Urothelium cell line (cell line): Measurements from ENCODE around the gene SUPT3H.

Experiments
- DNase-seq: peaks from one replicate; pipeline ENCODE4 v3.0.0; 2011; ENCODE audit warnings: low spot score, mixed read lengths
- FAIRE-seq: peaks from 2 replicates; lab custom pipeline; 2011; peaks lifted over from hg19 to GRCh38; lab: Jason Lieb, UNC

SUPT3H gene

GRCh38 chr6:45027126-45027525 lies 350.6 kb downstream of the SUPT3H start:
- DNase-seq (no peak), FAIRE-seq (no peak)

DNA sequence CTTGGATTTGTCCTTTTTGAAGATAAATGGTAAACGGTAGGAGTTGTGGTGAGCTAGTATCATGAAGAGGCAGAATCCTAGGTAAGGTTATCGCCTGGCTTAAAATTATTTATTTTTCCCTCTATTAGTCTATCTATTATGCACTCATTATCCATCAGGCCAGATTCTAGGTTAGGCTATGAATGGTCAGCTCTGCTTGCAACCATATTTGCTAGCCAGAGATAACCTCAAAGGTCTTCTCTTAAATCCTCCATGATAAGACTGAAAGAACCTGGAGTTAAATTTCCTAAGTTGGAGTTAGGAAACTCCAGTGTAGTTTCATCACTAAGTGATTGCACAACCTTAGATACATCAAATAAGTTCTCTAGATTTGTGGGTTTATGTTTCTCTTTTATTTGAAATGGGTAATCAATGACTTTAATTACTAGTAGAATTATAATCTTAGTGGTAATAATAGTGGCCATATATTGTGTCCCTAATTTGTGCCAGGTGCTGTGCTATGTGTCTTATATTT lies 351.7 kb downstream of the SUPT3H start:
- no peak for FAIRE-seq
- no peak for DNase-seq

GRCh38 chr6:45024610-45025009 lies 353.1 kb downstream of the SUPT3H start:
- no peak for FAIRE-seq
- no peak for DNase-seq

DNA sequence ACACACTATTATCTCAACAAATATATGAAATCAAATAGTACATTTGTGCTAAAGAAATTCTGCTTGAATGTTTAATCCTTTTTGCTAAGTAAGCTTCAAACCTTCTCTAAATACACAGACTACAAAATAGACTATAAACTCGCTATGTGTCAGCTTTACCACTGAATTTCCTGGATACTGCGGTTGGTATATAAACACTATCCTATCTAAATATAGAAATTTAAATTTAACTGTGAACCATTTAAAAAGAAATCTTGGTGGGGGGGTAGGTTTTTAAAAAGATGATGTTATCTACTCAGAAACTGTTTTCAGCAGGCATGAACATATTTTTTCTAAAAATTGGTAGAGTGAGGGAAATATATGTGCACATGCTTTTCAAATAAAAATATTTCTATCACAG lies 356.1 kb downstream of the SUPT3H start:
- no peak for DNase-seq
- FAIRE-seq: no peak

DNA sequence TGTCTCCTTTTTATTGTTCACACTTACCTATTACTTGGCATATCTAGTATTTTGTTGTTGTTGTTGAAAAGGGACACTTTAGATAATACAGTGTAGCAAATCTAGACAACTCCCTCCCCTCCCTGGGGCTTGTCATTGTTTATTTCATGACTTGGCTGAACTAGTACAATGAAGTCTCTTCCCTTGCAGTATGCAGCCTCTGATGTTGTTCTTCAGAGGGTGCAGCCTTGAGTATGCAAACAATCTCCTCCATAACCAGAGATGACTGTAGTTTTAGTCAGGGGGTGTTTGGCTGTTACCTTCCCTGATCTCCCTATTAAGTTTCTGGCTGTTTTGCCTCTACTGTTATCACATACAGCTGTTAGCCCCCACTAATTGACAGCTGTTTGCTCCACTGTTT lies 365.0 kb downstream of the SUPT3H start:
- DNase-seq: no peak
- FAIRE-seq: no peak

GRCh38 chr6:45009576-45009975 lies 368.2 kb downstream of the SUPT3H start:
- FAIRE-seq: no peak
- DNase-seq: no peak

- FAIRE-seq (no peak), DNase-seq (no peak)
These were observed 370.8 kb downstream of the SUPT3H start for GRCh38 chr6:45006893-45007292.

DNA sequence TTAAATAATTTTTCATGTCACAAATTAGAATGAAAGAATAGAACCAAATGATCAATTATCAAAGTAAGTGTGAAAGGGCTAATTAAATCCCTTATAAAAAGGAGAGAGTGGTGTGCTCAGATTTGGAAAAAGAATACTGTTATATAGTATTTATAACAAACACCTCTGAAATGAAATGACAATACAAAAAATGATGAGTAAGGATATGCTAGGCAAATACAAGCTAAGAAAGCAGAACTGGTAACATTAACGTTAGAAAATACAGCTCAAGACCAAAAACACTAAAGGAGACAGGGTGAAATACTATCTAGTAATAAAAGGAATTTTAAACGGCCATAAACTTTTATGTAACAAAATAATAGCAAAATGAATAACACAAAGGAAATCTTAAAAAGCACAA lies 373.8 kb downstream of the SUPT3H start:
- DNase-seq (no peak), FAIRE-seq (no peak)

DNA sequence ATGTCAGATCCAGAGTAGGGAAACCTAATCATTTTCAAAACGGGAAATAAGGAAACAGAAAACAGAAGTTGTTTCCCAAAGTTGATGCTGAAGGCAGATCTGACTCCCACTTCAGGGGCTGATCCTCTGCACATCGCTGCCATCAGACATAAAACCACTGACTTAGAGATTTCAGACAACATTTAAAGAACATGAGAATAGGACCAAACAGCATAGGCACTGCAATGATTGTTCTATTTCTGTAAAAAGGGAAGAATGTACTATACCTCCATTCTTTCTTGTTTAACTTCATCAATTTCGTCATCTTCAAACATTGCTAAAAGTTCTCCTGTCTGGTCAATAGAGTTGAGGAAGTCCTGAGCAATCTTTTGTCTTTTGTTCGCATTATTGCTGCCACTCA lies 374.3 kb downstream of the SUPT3H start:
- FAIRE-seq (no peak), DNase-seq (no peak)

GRCh38 chr6:45002390-45003105 lies 375.2 kb downstream of the SUPT3H start:
- DNase-seq (no peak), FAIRE-seq (peak; percentile 20)

DNA sequence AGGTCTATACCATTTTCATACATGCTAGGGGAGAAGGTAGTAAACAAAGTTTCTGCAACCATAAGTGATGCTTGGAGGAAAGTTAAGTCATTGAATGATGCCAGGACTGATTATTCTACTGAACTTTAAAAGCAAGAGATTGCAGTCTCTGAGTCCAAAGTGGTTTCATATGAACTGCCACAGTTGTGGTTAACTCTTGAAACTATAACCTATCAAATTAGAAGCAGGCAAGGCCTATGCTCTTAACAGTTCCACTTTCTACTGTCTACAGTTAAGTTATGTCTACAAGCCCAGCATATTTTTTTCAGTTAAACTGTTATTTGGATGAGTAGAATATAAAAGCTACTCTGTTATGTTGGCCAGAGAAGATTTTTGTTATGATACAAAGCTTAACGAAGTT lies 376.1 kb downstream of the SUPT3H start:
- DNase-seq (no peak), FAIRE-seq (no peak)

GRCh38 chr6:45000833-45001232 lies 376.9 kb downstream of the SUPT3H start:
- DNase-seq (no peak), FAIRE-seq (no peak)

GRCh38 chr6:44999066-44999465 lies 378.7 kb downstream of the SUPT3H start:
- no peak for FAIRE-seq
- DNase-seq: no peak

DNA sequence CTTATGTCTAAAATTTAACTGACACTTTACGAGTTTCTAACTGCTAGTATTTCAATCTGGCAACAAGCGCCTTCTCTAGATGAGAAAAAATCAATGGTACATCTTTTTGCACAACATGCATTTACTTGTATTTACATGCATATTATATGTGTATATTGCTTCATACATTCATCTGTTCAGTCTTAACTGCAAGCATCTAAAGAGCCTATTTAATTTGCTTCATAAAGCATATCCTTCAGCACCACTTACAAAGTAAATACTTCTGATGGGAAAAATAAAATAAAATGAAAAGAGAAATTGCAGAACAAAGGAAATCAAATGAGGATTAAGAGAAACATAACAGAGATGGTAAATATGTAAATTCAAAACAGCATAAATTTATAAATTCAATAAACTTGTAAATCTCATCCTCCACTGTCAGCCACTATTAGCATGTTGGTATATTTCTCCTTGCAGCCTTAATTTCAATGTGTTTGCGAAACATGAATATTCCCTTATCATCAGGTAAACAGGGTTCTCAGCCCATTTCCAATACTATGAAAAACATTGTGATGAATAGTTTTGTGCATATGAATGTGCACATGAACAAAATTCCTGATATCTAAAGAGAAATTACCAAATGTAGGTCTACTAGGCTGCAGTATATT lies 382.1 kb downstream of the SUPT3H start:
- DNase-seq: no peak
- FAIRE-seq: no peak

GRCh38 chr6:44989391-44989790 lies 388.3 kb downstream of the SUPT3H start:
- no peak for FAIRE-seq
- no peak for DNase-seq

DNA sequence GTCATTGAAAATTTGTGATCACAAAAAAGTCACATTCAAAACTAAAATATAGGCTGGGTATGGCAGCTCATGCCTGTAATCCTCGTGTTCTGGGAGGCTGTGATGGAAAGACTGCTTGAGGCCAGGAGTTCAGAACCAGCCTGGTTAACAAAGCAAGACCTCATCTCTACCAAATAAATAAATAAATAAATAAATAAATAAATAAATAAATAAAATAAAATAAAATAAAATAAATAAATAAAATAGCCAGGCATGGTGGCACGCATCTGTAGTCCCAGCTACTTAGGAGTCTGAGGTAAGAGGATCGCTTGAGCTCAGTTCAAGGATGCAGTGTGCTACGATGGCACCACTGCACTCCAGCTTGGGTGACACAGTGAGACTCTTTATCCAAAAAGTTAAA lies 392.7 kb downstream of the SUPT3H start:
- no peak for FAIRE-seq
- no peak for DNase-seq

DNA sequence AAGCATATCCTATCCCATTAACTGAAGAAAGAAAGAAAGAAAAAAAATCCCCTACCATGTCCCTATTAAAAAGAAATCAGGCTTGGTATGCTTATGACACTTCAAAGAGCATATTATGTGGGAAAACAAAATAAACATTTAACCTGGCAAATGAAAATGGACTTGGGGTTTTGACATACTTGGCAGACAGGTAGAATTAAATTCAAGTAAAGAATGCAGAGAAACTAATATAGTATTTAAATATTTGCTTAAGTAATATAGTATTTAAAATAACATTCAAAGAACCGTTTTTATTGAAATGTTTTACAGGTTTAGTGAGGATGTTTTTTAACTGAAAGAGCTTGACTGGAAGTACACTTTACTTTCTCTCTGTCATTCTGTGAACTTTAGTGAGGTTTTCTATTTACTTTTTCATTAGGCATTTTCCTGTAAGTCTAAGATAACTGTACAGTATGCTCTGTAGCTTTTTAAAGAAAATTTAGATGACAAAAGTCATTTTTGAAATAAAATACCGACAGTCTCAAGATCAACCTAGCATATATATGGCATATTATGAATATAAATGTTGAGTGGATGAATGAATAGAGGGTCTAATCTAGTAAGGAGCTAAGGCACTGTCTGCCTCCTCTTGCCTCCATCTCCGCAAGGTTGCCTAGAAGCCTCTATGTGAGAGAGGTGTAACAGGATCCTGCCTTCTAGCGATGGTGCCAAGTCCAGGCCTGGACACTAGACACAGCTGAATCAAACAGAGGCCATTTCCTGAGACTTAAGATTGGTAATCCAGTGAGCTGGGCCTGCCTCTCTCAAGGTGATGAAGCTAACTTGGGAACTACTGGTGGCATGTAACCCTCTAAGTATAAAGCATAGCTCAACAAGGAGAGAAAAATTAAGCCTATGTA lies 394.0 kb downstream of the SUPT3H start:
- DNase-seq (no peak), FAIRE-seq (no peak)

GRCh38 chr6:44980841-44981240 lies 396.9 kb downstream of the SUPT3H start:
- no peak for FAIRE-seq
- no peak for DNase-seq

GRCh38 chr6:44976677-44977641 lies 400.8 kb downstream of the SUPT3H start:
- no peak for FAIRE-seq

DNA sequence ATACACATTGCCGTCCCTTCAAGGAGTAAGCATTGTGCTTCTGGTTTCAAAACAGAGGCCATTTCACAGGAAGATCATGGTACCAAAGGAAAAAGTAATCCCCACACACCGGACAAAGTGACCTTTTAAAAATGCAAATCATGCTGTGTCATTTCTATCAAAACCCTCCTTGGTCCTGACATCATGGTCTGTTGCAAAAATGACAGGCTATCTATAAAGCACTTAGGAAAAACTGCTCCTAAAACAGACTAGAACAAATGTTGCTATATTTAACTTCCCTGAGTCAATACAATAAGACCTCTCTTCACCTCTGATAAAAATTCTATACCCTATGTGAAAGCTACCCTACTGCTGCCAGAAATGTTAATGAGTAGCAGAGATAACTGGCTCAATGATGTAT lies 403.2 kb downstream of the SUPT3H start:
- no peak for DNase-seq
- FAIRE-seq: no peak

More at GRCh38 chr6:44976677-44977641, 400.8 kb downstream of the SUPT3H start:
- no peak for DNase-seq
